Smooth muscle cell (in vitro differentiated cells): Measurements from ENCODE around the gene PLPP7. TPM values are rescaled to one million over a fixed set of nuclear protein-coding genes. Genes with fewer than 3 reads are reported as not detected.

Source experiments
- DNase-seq: peaks from one replicate; lab custom pipeline; 2025; ENCODE audit not compliant: unreplicated experiment; lab: John Stamatoyannopoulos, UW
- H2AFZ ChIP-seq: fragments of 200-600 bp; sonication (generic); 2 replicates; pipeline ENCODE4 v1.6.0; 2016; ENCODE audit warnings: antibody characterized with exemption, low read depth, mild to moderate bottlenecking
- H3F3A ChIP-seq: fragments of 200-600 bp; sonication (generic); 2 replicates; pipeline ENCODE4 v1.6.0; 2017; ENCODE audit warnings: antibody characterized with exemption, low read depth
- H3K27ac ChIP-seq: fragments of 200-600 bp; sonication (generic); 2 replicates; pipeline ENCODE4 v1.5.1; 2016; ENCODE audit warnings: low read depth, mild to moderate bottlenecking
- H3K27me3 ChIP-seq: fragments of 200-600 bp; sonication (generic); 2 replicates; pipeline ENCODE4 v1.6.1; 2016; ENCODE audit warnings: low read depth, mild to moderate bottlenecking
- H3K36me3 ChIP-seq: fragments of 200-600 bp; sonication (generic); 2 replicates; pipeline ENCODE4 v1.5.1; 2016; ENCODE audit warnings: low read depth
- H3K4me1 ChIP-seq: fragments of 200-600 bp; sonication (generic); 2 replicates; pipeline ENCODE4 v1.5.1; 2016; ENCODE audit warnings: low read depth
- H3K4me2 ChIP-seq: fragments of 200-600 bp; sonication (generic); 2 replicates; pipeline ENCODE4 v1.6.0; 2016; ENCODE audit warnings: mild to moderate bottlenecking
- H3K4me3 ChIP-seq: fragments of 200-600 bp; sonication (generic); 2 replicates; pipeline ENCODE4 v1.5.1; 2016; ENCODE audit warnings: mild to moderate bottlenecking
- H3K79me2 ChIP-seq: fragments of 200-600 bp; sonication (generic); 2 replicates; pipeline ENCODE4 v1.6.0; 2016; ENCODE audit warnings: low read depth, mild to moderate bottlenecking
- H3K9ac ChIP-seq: fragments of 200-600 bp; sonication (generic); 2 replicates; pipeline ENCODE4 v1.6.0; 2016; ENCODE audit warnings: low read depth
- H3K9me3 ChIP-seq: fragments of 200-600 bp; sonication (generic); replicated peaks from 2 replicates; pipeline ENCODE4 v1.5.1; 2016; ENCODE audit warnings: low read depth
- H4K20me1 ChIP-seq: fragments of 200-600 bp; sonication (generic); 2 replicates; pipeline ENCODE4 v1.6.0; 2016; ENCODE audit warnings: low read depth
- WGBS: methylation state at CpG from one replicate; pipeline ENCODE4 v1.1.7; 2016; ENCODE audit warnings: low lambda C conversion rate; 5-methylcytosine and 5-hydroxymethylcytosine counted together
- polyA plus RNA-seq: library from polyadenylated mRNA; unstranded; fragments of >200 nt; fragmentation: Nextera tagmentation; extraction: Ambion mirVana; gene quantifications from 2 replicates; pipeline ENCODE4 v1.2.1, GENCODE V29; 2016
- total RNA-seq: library from RNA; depleted of rRNA; stranded (reverse); fragments of >200 nt; gene quantifications from 2 replicates; pipeline ENCODE4 v1.2.3, GENCODE V29; 2014
- TF ChIP-seq, protein P1 (sequence below): fragments of 200-600 bp; sonication (generic); IDR thresholded peaks from 2 replicates; pipeline ENCODE4 v1.5.1; 2017; ENCODE audit warnings: borderline replicate concordance, mild to moderate bottlenecking, antibody characterized with exemption; ENCODE audit not compliant: insufficient read depth, poor library complexity, severe bottlenecking

Gene PLPP7
- total and polyA plus RNA-seq, 2 experiments from 2014 or later: 3.3 to 4.2 TPM

- Histone ChIP-seq H3K36me3 (no peaks in the 10 kb centered on the region), H3K27me3 (no peaks in the 10 kb centered on the region), H3K9ac (no peak overlapping the region), H4K20me1 (no peaks in the 10 kb centered on the region), H3K27ac (no peak overlapping the region), H2AFZ (no peak overlapping the region), H3K4me1 (peaks cover 3% of the 10 kb centered on the region), H3K79me2 (no peaks in the 10 kb centered on the region), H3K4me2 (no peak overlapping the region), H3K9me3 (no peaks in the 10 kb centered on the region), H3F3A (no peaks in the 10 kb centered on the region), H3K4me3 (no peak overlapping the region)
- DNase-seq: no peak
- WGBS: 94% methylated on average over 14 of the region's 17 CpGs
- TF ChIP-seq, protein P1, sequence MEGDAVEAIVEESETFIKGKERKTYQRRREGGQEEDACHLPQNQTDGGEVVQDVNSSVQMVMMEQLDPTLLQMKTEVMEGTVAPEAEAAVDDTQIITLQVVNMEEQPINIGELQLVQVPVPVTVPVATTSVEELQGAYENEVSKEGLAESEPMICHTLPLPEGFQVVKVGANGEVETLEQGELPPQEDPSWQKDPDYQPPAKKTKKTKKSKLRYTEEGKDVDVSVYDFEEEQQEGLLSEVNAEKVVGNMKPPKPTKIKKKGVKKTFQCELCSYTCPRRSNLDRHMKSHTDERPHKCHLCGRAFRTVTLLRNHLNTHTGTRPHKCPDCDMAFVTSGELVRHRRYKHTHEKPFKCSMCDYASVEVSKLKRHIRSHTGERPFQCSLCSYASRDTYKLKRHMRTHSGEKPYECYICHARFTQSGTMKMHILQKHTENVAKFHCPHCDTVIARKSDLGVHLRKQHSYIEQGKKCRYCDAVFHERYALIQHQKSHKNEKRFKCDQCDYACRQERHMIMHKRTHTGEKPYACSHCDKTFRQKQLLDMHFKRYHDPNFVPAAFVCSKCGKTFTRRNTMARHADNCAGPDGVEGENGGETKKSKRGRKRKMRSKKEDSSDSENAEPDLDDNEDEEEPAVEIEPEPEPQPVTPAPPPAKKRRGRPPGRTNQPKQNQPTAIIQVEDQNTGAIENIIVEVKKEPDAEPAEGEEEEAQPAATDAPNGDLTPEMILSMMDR: no peak
These were observed 1.3 kb downstream of the PLPP7 start for GRCh38 chr9:131290767-131291370.

DNA sequence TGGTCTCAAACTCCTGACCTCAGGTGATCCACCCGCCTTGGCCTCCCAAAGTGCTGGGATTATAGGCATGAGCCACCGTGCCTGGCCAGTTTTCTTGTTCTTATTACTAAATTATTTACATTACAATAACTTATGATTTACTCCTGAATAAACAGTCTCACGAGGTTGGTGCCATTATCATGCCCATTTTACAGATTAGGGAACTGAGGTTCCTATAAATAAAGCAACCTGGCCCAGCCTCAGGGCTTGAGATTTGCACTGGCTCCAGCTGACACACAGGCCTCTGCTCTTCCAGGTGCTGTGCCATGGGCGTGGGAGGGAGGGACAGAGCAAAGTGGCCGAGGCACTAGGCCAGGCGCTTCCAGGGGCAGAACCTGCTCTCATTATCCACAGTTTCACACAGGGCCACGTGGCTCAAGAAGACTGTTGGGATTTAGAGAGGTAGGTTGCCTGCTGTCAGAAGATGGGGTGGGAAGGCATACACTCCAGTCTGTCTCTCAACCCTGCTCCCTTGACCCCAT is 2.3 kb downstream of the PLPP7 start:
- Histone ChIP-seq H3K4me3 (no peak overlapping the region), H3K9ac (no peak overlapping the region), H3K9me3 (no peaks in the 10 kb centered on the region), H2AFZ (no peak overlapping the region), H4K20me1 (no peaks in the 10 kb centered on the region), H3K27me3 (no peaks in the 10 kb centered on the region), H3K79me2 (no peaks in the 10 kb centered on the region), H3K4me1 (peaks cover 3% of the 10 kb centered on the region), H3K4me2 (no peak overlapping the region), H3K27ac (no peak overlapping the region), H3F3A (peaks cover 4% of the 10 kb centered on the region), H3K36me3 (no peaks in the 10 kb centered on the region)
- 95% methylated on average over 7 of the region's 7 CpGs for WGBS
- TF ChIP-seq, protein P1: no peak
- DNase-seq: no peak

- no peak overlapping the region for H2AFZ ChIP-seq
- no peak for DNase-seq
- no peak overlapping the region for H3K4me2 ChIP-seq
- H4K20me1 ChIP-seq: no peaks in the 10 kb centered on the region
- H3K27me3 ChIP-seq: no peaks in the 10 kb centered on the region
- H3K4me1 ChIP-seq: peaks cover 3% of the 10 kb centered on the region
- H3K36me3 ChIP-seq: no peaks in the 10 kb centered on the region
- H3K79me2 ChIP-seq: no peaks in the 10 kb centered on the region
- no peak overlapping the region for H3K9ac ChIP-seq
- no peak overlapping the region for H3K27ac ChIP-seq
- peaks cover 8% of the 10 kb centered on the region for H3F3A ChIP-seq
- TF ChIP-seq, protein P1: no peak
- WGBS: 97% methylated on average over 10 of the region's 10 CpGs
- H3K9me3 ChIP-seq: no peaks in the 10 kb centered on the region
- H3K4me3 ChIP-seq: no peak overlapping the region
These were observed 3.4 kb downstream of the PLPP7 start for GRCh38 chr9:131292937-131293336.

GRCh38 chr9:131296460-131296859 is 6.9 kb downstream of the PLPP7 start:
- no peak for DNase-seq
- no peak overlapping the region for H3K4me2 ChIP-seq
- no peak overlapping the region for H3K27ac ChIP-seq
- 67% methylated on average over 9 of the region's 9 CpGs for WGBS
- no peaks in the 10 kb centered on the region for H3K79me2 ChIP-seq
- peaks cover 8% of the 10 kb centered on the region for H3F3A ChIP-seq
- H3K9ac ChIP-seq: no peak overlapping the region
- no peaks in the 10 kb centered on the region for H4K20me1 ChIP-seq
- TF ChIP-seq, protein P1: no peak
- H2AFZ ChIP-seq: no peak overlapping the region
- H3K9me3 ChIP-seq: no peaks in the 10 kb centered on the region
- no peaks in the 10 kb centered on the region for H3K36me3 ChIP-seq
- no peak overlapping the region for H3K4me3 ChIP-seq
- no peaks in the 10 kb centered on the region for H3K27me3 ChIP-seq
- no peaks in the 10 kb centered on the region for H3K4me1 ChIP-seq
